HG02588 (cell line): ENCODE data around the gene FBXO2.
"Not testable (repeated sequence)": the region's sequence is repeated elsewhere in the genome, so short reads cannot be mapped to it uniquely, and the experiment has no call there.

Experiments
- ATAC-seq: cut with Tn5 transposase; IDR thresholded peaks from one replicate; pipeline ENCODE4 v1.9.1; 2021; ENCODE audit warnings: mild to moderate bottlenecking, moderate library complexity; ENCODE audit not compliant: unreplicated experiment

FBXO2 gene

DNA sequence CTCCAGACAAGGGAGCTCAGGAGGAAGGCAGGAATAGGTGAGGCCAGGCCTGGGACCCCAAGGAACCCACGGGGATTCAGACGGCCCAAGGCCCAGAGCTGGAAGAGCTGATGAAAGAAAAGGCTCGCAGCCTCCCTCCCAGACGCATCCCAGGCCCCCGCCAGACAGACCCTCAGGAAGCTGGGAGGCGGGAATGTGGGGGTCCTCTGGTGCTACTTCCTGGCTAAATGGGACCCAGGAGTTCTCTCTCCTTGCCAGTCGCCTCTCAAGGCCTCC, 430 bp downstream of the FBXO2 start:
- ATAC-seq, result no peak

DNA sequence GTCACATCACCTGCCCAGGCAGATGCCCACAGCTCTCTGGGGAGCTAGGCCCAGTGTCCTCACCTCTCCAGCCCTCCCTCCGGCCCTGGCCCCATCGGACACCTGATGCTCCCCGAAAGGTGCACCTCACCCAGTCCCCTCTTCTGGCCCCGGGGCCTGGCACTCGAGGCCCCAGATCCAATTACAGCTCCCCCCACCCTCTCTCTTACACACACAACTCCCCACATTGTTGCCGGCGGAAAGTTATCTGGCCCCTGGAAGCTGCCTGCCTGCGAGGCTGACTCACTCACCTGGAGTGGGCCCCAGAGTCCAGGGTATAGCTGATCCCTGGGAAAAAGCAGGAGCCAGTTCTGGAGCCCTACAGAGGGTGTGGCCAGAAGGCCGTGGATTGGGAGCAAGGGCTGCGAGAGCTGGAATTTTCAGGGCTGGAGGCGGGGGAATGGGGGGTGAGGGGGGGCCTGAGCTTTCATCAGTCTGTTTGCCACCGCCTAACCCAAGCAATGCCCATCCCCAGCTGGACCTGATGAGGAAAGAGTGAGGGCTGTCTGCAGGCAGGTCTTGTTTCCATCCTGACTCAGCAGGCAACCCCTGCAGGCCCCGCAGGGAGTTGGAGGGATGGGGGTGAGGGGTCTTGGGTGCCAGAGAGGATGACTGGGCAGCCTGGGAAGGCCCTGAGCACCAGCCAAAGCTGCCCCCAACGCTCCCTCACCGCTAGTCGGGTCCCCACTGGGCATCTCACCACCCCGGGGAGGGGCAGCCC, 948 bp downstream of the FBXO2 start:
- ATAC-seq, result no peak

DNA sequence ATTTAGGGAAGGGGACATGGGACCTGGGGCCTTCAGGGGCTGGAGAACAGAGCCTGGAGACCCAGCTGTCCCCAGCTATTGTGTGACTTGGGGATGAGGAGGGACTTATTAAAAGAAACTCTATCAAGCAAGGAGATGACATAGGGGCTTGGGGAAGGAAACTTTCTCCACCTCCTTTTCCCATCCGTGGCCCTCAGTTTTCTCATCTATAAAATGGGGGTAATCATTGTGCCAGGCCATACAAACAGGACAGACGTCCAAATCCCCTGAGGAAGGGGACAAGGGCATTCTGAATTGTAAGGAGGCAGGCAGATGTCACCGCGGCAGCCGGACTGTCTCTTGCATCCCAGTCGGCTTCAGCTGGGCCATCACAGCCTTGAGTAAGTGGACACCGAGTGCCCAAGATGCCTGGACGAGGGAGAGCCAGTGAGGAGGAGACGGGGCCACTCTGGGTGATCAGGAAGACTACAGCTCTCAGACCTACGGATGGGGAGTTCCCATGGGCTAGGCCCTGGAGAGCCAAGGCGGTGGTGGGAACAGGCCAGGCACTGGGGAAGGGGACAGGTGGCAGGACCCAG, 1.9 kb downstream of the FBXO2 start:
- no peak for ATAC-seq

DNA sequence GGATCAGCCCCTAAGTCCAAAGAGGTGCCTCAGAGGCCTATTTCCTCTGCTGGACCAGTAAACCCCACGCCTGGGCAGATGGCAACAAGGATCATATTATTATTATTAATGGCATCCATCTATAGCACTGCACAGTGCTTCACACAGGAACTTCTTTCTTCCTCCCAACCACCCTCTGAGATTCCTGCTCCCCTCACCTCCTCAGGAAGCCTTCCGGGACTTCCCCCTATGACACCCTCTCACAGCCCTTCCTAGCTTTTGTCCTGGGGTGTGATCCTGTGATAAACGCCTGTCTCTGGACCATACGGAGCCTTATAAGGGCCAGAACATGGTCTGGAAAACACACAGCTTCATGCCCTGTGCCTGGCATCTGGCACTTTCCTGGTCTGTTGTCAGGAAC, 3.2 kb downstream of the FBXO2 start:
- ATAC-seq, result no peak

DNA sequence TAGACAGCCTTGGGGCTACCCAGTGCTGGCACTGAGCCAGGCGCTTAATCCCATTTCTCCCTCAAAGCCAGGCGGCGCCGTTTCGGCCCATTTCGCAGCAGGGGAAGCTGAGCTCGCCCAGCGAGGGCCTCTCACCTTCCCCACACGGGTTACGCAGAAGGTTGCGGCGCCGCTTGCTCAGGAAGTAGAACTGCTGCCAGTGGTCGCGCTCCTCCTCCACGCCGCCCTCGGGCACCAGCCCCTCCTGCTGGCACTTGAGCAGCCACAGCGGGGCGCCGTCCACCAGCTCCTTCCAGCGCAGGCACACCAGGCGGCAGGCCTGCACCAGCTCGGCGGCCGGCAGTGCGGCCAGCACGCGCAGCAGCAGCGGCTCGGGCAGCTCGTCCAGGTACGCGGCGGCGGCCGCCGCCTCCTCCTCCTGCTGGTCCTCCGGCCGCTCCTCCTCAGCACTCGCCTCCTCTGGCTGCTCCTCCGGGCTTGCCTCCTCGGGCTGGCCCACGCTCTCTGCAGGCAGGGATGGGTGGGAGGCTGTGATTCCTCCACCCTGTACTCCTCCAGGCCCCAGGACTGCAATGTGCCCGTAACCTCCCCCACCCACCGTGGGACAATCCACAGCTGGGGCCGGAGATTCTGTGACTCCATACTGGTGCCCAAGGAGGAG, 3.8 kb downstream of the FBXO2 start:
- no peak for ATAC-seq

DNA sequence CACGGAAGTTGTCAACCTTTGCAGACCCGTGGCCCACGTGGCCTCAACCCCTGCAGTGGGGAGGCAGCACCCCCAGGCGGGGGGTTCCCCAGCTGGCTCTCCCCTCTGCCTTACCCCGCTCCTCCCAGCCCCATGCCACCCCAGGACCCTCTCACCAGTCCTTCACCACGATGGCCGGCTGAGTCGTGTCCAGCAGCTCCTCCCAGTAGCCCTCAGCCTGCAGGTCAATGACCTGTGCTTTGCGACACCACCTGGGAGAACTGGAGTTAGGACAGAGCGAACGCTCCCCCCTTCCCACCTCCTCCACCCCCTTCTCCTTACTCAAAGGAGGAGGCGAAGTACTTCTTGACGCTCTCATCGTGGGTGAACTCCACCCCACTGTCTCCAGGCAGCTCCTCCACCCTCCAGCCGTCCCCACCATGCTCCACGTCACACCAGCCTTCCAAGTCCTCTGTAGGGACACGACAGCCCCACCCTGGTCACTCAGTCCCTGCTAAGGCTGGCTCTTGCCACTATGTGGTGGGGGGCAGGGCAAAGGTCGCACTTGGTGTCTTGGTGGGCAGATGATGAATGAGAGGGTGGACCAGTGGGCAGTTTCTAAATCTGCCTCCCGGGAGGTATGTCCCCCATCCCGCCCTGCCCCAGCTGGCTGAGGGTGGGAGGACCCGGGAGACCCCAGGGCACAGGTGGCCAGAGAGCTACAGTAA, 4.5 kb downstream of the FBXO2 start:
- no peak for ATAC-seq

DNA sequence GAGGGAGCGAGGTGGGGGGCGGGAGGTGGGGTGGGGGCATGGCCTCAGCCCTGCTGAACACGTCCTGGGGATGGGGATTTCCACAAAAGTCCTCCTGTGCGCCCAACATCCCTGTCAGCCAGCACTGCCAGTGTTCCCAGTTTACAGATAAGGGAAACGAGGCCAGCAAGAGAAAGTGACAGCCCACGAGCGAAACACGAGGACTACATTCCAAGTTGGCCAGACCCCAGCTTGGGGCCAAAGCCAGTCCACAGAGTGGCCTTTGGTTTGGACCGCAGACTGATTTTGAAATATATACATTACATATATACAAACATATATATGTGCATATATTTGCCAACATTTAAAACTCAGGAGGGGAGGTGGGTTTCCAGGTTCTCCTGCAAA, 5.0 kb downstream of the FBXO2 start:
- ATAC-seq, result no peak

DNA sequence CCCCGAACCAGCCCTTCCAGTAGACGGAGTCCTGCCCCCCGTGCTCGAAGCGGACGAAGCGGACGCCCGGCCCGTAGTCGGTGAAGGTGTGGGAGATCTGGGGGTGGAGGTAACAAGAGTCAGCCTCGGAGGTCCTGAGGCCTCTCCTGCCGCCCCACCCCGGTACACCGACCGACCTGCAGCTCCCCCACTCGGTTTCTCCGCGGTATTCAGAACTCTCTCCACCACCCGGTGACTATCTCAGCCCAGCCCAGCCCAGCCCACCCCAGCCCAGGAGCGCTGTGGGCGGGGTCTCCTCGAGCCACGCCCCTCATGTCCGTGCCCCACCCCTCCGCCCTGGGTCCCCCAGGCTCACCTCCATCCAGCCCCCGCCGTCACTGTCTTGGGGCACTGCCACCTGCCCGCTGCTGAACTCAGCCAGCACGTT, 5.5 kb downstream of the FBXO2 start:
- ATAC-seq, result no peak

DNA sequence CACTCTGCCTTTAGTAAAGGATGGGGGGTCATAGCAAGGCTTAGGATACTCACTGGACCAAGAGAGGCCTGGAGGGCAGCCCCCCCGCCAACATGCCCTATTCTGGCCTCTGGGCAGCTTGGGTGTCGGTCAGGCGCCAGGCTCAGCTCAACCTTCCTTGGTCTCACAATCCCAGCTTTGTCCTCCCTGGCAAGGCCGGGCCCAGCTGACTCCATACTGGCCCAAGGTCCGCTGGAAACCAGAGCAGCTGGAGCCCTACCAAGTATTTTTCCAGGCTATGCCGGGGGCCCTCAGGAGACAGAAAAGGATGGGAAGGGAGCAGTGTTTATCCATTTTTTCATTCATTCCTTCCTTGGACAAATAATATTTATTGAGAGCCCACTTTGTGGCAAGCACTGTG, 6.2 kb downstream of the FBXO2 start:
- ATAC-seq, result no peak

DNA sequence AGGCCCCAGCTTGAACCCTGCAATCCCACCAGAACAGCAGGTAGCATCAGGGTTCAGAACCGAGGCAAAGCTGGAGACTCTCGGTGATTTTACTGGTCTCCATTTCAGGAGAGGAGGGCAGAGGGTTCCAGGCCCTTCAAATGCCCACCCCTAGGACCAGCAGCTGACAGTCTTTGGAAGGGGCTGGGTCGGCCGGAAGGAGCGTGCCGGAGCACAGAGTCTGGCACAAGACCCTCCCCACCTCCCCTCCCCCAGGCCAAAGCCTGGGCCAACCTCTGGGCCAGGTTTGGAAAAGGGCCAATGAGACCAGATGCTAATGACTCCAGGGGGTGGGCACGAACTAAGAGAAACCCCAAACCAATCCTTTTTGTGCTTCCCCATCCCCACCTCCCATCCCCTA, 6.9 kb downstream of the FBXO2 start:
- no peak for ATAC-seq

DNA sequence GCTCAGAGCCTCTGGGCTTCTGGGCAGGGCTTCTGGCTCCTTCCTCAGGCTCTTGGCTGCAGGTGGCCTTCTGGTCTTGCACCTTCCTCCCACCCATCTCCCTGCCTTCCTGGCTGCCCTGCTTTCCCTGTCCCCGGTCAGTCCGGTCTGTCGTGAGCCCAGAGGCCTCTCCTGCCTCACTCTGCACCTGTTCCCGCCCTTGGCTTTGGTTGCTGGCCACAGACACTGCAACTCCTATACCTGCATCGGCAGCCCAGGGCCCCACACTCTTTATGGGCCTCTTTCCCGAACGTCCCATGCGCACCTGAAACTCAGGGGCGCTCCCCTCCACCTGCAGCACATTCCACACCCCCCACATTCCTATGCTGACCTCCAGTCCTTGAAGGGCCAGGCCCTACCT, 7.9 kb downstream of the FBXO2 start:
- ATAC-seq, result no peak

DNA sequence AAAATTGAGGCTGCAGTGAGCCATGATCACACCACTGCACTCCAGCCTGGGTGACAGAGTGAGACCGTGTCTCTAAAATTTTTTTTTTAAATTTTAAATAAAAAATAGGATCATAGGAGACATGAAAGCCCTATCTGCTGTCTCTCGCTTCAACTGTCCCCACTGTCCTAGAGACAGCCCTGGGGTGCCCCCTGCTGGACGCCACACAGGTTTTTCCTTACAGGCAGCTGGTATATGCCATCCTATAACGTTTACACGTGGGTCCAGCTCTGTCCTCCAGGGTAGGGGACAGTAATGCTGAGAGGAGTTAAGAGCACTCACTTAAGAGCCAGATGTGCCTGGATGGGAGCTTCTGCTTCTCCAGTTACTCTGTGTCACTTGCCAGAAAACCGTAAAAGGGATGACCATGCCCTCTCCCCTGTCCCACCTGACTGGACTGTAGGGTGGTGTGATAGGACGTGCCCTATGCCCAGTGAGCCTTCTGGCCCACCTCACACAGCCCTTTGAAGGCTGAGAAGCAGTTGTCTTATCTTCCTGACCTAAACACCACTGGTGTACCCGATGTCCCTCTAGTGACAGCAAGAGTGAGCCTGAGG, 8.5 kb downstream of the FBXO2 start:
- ATAC-seq, result no peak

DNA sequence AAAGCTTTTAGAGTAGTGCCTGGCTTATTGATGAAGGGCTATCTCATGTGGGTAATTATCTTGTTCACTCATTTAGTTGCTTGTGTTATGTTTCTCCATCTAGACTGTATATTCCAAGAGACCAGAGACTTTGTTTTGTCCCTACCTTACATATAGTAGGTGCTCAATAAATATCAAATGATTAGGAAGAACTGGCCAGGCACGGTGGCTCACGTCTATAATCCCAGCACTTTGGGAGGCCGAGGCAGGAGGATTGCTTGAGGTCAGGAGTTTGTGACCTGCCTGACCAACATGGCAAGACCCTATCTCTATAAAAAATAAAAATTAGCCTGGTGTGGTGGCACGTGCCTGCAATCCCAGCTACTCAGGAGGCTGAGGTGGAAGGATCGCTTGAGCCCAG, 9.0 kb downstream of the FBXO2 start:
- ATAC-seq, result no peak

DNA sequence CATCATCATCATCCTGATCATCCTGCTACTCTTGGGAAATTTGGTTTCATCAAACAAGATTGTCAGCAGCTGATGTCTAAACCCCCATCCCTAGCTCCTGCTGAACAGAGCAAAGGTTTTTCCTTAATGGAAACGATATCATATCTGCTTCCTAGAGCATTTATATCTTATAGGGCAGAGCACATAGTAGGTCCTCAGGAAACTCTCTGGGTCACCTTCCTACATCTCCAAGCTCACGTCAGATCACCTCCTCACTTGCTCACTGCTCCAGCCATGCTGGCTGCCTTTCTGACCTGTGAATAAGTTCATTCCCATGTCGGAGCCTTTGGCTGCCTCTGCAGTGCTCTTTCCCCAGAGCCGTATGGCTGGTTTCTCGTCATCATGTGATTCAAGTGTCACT, 10.4 kb downstream of the FBXO2 start:
- ATAC-seq, result no peak

DNA sequence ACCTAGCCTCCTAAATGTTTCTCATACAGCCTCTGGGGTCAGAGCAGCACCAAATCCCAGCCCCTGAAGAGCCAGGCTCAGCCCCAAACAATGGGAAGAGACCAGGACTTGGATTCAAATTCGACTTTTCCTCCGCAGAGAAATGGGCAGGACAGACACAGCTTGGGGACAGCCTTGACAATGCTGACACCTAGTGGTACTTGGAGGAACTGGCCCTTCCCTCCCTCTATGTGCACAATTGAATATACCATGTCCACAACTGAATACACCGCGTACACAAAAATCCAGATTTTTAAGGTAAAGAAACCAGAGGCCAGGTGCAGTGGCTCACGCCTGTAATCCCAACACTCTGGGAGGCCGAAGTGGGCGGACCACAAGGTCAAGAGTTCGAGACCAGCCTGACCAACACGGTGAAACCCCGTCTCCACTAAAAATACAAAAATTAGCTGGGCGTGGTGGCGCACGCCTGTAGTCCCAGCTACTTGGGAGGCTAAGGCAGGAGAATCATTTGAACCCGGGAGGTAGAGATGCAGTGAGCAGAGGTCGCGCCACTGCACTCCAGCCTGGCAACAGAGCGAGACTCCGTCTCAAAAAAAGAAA, 11.7 kb downstream of the FBXO2 start:
- not testable (repeated sequence) for ATAC-seq

DNA sequence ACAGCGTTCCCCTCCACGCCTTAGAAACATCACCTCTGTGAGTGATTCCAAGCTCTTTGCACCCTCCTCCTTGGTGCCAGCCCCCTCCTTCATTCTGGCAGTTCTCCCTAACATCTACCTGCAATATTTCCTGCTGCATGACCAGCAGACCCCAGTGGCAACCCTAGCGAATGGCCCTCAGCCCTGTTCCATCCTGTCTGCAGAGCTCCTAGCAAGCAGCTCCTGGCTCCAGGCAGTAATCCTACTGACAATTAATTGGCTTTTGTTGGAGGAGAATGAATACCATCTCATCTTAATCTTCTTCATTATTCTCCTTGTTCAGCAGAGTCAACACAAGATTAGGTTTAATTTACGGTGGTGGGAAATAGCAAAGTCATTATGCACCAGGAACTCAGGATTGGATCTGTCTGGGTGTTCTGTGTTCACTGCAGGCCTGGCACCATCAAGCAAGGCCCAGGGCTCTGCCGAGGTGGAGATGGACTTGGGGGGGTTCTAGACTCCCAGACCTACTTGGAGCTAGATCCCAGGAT, 12.4 kb downstream of the FBXO2 start:
- ATAC-seq, result no peak

DNA sequence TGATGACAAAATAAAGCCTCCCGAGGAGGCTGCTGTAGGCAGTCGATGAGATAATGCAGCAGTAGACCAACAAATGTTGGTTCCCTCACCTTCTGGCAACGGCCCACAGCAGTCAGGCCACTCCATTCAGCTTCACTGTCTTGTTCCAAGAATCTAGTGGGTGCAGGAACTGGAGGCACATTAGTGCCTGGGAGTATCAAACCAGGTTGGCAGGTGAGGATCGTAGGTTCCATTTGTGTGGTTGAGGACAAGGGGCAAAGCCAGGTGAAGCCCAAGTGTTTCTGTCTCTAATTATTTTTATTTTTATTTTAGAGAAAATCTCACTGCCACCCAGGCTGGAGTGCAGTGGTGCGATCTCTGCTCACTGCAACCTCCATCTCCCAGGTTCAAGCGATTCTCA, 13.3 kb downstream of the FBXO2 start:
- no peak for ATAC-seq

DNA sequence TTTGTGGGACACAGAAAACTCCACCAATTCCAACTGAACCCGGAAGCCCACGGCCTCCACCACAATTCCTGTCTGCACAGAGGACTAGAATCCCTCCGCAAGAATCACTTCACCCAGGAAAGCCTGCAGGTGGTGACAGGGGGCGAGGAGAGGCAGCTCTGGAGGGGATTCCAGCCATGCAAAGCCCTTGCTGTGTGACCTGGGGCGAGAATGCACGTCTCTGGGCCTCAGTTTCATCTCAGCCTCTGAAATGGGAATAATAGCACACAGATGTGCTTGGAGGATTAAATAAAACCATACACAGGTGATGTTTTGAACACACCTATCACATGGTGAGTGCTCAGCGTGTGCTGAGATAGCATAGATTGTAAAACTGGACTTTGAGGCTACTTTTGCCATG, 14.1 kb downstream of the FBXO2 start:
- no peak for ATAC-seq

DNA sequence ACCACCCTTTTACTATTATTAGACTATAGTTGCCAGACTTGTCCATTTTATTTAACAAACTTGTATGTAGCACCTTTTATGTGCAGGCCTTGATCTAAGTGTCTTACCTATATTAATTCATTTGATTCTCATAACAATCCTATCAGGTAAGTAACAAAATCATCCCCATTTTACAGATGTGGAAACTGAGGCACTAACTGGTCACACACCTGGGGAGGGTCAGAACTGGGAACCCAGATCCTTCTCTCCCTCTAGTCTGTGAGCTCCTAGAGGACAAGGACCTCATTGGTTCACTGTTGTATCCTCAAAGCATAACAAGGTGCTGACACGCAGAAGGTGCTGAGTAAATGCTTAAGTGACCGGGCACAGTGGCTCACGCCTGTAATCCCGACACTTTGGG, 14.9 kb downstream of the FBXO2 start:
- ATAC-seq, result no peak

DNA sequence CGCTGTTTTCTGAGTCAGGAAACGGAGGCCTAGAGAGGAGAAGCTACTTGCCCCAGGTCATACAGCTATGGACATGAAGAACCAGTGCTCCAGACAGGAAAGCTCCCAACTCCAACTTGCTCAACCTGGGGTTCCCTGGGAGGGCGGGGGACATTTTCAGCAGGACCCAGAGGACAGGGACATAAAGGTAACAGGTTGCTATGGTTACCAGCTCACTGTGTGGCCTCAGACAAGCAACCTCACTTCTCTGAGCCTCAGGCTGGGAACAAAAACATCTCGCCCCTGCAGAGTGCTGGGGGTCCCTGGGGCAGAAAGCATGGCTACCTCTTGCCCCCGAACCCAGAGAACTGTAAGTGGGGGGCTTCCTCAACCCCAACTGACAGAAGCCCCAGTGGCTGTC, 16.1 kb downstream of the FBXO2 start:
- no peak for ATAC-seq
